ENCODE results near the gene KRT20.
"Not testable (repeated sequence)": the region's sequence is repeated elsewhere in the genome, so short reads cannot be mapped to it uniquely, and the experiment has no call there.

KRT20 gene, protein sequence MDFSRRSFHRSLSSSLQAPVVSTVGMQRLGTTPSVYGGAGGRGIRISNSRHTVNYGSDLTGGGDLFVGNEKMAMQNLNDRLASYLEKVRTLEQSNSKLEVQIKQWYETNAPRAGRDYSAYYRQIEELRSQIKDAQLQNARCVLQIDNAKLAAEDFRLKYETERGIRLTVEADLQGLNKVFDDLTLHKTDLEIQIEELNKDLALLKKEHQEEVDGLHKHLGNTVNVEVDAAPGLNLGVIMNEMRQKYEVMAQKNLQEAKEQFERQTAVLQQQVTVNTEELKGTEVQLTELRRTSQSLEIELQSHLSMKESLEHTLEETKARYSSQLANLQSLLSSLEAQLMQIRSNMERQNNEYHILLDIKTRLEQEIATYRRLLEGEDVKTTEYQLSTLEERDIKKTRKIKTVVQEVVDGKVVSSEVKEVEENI

DNA sequence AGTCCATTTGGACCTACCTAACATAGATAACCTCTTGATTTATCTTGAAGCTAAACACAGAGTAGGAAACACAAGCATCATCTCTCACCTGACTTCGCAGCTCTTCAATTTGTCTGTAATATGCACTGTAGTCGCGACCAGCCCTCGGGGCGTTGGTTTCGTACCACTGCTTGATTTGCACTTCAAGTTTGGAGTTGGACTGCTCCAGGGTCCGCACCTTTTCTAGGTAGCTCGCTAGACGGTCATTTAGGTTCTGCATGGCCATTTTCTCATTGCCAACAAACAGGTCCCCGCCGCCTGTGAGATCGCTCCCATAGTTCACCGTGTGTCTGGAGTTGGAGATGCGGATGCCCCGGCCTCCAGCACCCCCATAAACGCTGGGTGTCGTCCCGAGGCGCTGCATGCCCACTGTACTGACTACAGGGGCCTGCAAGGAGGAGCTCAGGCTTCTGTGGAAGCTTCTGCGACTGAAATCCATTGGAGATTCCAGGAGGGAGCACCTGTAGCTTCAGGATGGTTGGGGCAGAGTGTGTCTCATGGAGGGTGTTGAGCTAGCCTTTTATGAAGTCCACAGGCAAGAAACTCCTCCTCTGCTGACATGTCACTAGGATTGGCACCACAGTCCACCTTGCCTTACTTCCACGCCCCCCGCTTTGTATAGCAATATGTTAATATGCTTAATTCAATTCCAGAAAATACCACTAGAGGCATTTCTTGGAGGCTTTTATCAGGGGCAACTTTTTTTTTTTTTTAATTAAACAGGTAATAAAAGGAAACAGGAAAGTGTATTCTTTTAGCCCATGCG, at the start of gene KRT20:
KRT20 (minus strand) TSS at position 535 of the 805 bp plus-strand sequence; CDS start at position 478, 57 bp downstream.
- DNase-seq = no peak

DNA sequence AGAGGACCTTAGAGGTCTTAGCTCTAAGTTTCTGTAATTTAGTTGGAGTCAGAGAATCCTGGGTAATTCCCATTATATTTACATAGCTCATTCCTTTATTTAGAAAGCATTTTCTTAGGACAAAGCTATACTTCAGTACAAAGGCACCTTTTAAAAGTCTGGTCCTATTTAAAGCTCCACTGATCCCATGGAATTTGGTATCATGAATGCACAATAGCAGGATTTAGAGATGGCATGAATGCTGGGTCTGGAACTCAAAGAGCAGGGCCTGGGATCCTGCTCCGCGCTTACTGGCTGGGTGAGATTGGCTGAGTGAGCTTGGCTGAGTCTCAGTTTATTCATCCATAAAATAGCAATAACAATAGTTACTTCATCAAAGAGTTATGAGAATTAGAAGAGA, 47.6 kb upstream of the KRT20 start:
- no peak for DNase-seq

DNA sequence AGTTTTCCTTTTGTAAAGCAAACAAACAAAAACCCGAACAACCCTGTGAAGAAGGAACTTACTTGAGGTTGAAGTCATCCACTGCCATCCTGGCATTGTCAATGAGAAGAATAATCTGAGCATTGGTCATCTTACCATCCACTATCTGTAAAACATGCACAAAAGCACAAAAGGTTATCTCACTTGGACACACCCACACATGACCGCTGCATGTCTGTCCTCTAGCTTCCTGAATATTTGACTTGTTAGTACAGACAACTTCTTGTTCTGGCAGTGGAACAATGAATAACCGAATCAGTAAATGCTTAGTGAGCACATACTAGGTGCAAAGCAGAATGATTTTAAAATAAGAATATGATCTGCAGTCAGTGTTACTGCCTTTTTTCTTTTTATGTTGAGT, 46.3 kb upstream of the KRT20 start:
- DNase-seq = no peak

DNA sequence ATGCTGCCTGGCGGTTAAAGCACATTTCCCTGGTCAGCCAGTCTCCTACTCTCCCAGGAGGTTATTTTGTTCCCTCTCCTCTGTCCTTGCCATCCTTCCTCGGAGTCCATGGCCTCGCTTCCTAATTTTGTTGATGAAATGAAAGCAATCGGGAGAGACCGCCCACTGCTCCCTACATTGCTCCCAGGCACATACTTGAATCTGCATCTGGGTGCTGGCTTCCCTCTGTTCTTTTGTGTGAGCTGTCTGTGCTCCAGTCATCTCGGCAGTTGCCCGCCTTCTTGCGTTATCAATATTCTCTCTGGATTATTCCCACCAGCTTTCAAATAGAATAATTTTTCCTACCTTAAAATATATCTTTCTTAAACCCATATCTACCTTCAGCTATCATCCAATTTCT, 41.3 kb upstream of the KRT20 start:
- DNase-seq = no peak

DNA sequence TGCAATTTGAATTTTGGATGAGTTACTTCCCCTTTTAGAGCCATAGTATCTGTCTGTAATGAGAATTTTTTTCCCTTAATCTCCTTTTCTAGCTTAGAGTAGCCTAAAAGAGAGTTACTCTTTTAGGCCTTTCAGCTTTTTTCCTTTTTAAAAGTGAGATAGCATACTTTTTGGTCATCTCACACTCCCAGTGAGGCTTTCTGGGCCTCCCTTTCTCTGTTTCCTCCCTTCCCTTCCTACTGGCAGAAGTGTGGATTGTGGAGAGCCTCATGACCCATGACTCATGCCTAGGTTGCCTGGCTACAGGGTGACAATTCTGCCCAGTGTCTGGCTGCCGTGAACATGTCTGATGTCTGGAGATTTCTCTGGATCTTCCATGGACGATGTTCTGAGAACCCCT, 37.2 kb upstream of the KRT20 start:
- DNase-seq = no peak

DNA sequence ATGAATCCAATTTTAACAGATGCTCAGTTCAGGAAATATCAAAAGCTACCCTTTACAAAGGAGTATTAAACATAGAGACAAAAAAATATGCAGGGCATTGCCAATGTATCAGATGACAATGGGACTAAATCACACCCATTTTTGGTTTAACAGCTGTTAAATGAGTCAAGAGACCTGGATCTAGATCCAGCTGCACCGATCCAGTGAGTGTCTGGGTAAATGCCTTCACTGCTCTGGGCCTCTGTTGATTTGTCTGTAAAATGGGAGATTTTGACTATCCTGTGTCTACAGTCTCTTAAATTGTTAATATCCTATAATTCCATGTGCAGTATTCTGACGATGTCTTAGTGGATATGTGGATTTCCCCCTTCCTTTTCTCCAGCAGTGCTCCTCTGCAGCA, 36.0 kb upstream of the KRT20 start:
- no peak for DNase-seq

DNA sequence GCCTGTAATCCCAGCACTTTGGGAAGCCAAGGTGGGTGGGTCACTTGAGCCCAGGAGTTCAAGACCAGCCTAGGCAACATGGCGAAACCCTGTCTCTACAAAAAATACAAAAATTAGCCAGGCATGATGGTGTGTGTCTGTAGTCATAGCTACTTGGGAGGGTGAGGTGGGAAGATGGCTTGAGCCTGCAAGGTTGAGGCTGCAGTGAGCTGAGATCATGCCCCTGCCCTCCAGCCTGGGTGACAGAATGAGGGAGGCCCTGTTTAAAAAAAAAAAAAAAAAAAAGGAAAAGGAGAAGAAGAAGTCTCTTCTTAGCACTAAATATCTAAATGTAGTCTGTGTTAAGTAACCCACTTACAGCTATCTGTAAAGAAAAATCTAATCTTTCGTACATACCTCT, 32.1 kb upstream of the KRT20 start:
- DNase-seq = not testable (repeated sequence)

DNA sequence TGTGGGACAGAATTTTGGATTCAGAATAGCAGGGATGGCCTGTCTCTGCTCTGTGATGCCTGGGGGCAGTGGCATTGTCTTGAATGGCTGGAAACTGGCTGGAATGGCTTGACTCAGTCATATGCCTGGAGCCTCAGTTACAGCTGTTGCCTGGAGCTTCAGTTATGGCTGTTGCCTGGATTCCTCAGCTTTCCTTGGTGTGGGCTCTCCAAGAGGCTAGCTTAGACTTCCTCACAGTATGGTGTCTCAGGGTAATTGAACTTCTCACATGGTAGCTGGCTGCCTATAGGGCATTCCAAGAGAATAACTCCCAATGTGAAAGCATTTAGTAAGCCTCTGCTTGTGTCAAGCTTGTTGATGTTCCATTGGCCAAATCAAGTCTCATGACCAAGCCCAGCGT, 31.3 kb upstream of the KRT20 start:
- no peak for DNase-seq

DNA sequence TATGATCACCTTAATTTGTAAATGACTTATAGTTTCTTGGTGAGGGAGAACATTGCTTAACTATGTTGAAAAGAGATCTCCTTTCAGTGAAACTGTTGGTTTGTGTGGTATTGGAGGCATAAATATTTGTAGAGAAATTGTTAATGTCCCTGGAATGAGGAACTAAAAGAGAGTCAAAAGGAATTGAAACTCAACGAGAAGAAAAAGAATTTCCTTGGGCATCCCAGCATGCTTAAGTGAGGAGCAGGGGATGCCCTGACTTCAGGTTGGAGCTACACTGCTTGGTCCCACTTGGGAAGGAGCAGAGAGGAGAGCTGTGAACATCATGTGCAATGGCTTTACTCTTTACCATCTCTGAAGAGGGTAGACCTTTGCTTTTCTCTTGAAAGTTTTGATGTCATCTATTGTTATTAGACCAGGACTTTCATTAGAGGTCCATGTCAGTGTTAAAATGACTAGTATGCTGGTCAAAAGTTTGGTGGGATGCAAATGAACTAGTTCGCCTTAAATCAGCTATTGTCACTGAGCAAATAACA, 30.7 kb upstream of the KRT20 start:
- no peak for DNase-seq

DNA sequence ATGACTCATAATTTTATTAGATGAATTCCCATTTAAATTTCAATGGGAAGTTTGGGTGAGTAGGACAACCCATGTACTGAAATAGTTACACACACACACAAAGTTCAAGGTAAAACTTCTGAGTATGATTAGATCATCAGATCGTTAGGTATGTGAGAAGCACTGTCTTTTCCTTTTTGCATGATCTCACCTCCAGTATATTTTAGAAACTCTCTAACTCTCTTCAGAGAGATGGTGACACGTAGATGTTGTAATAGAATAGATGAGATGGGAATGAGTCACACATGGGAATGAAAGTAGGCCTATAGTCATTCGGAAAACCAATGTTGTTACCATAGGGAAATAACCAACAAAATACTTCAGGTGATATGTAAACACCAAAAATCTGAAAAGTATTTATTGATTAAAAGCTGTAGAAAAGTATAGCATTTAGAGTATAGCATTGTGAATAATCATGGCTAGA, 30.2 kb upstream of the KRT20 start:
- peak; percentile 58 for DNase-seq

DNA sequence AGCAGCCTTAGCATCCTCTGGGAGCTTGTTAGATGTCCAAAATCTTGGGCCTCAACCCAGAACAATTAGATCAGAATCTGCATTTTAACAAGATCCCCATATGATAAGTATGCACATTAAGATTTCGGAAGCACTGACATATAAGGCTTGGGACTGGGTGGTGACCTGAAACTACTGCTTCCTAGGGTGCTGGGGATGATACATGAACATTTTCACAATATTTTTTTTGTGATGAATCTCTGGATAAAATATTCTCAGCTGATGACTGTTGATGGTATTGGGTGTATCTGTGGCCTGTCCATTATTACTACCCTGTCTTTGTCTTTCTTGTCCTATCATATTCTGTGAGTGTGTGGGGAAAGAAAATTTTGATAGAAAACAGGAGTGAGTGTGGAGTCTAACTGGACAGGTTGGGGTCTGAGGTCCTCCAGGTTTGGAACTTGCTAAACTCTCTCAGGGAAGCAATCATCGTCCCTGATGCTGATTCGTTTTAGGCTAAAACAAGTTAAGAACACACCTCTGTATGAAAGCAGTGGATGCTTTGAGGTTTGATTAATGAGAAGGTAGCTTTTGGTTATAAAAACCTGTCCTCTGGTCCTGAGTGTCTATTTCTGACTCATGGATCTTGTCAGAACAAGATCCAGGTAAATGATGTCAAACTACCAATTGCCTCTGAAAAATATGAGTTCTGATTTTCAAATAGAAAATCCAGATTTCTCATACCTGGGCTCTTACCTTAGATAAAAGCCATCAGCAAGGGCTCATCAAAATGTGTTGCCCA, 29.2 kb upstream of the KRT20 start:
- DNase-seq = no peak

DNA sequence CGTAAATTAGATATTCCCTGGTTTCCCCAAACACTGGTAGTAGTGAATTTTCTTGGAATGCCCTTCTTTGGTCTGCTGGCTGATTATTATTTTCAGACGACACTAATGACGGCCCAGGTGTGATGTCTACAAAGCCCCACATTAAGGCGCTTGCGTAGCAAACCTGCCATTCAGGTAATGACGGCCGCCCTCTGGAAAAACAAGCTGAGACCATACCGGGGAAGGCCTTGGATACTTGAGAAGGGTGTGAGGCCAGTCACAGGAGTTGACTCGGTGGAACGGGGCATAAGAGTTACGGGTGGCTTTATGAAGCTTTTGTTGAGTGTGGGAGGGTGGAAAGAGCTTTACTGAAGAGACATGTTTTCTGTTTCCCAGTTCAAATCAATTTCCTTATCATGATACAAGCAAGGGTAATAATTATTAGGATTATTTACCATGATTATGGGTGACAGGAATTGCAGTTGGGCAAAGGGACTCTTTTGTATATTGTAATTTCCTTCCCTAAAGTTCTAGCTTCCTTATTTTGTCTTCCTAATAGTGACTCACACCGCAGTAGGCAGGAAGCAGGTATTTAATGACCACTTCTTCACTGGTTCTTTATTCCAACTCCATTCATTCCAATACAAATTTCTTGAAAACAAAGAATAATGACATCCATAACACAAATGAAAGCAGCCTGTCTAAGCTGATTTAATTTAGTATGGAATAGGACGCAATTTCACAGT, 27.6 kb upstream of the KRT20 start:
- DNase-seq = no peak

DNA sequence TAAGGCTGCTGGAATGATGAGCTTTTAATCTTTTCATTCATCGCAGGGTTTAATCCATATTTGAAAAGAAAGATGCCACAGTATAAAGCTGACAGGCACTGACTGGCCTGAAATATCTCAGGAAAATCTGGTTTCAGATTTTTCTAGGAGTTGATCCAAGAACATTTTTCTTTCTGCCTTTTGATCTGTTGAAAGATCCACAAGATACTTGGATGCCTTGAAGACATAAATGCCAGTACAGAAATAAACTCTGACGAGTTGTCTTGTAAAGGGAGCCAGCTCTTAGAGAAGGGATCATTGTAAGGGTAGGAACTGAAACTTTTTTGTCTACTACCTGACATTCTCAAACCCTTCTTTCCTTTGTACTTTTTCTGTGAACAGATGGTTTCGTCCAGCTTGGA, 25.4 kb upstream of the KRT20 start:
- DNase-seq = no peak

DNA sequence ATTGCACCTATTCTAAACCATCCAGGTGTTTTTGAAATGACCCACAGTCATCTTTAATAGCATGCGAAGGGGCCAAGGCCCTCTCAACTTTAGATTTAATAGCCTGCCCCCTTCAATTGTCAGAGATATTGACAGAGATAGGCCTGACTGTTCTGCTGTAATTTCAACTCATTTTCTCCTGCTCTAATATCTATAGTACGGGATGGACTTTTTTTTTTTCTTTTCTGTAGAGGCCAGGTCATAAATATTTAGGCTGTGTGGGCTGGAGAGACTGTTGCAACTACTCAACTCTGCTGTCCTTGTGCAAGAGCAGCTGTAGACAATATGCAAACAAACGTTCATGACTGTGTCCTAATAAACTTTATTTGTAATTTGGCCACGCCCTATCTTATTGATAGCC, 24.7 kb upstream of the KRT20 start:
- no peak for DNase-seq

DNA sequence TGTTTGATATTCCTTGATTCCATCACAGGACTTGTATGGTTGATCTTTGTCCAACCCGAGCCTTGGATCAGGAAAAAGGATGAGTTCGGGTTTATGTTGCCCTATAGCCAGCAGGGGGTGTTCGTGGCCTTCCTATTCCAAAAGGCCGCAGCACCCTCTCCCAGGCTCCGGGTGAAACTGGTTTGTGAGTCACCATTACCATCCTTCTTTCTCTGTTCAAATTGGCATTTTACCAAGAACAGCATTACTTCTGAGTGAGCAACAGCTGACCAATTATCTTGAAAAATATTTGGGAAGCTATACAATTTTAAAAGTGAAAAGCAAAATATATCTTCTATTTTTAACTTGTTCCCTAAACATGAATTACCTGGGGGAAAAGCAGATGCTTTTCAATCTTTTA, 24.3 kb upstream of the KRT20 start:
- peak; percentile 72 for DNase-seq

DNA sequence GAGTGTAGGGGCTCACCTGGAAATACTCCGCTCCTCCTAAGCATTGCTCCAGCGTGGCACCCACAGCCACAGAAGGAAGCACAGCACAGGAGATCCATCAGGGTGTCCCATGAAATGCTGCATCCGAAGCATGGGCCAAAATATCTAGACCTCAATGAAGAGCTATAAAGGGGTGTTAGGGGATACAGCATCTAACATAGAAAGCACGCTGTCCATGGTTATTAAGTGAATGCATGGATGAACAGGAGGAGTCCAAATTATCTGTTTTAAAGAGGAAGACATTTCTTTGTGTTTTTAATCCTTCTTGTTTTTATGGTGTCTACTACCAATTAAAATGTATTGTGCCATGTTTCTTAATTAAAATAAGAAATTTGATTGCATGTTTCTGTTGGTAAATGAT, 21.6 kb upstream of the KRT20 start:
- no peak for DNase-seq

DNA sequence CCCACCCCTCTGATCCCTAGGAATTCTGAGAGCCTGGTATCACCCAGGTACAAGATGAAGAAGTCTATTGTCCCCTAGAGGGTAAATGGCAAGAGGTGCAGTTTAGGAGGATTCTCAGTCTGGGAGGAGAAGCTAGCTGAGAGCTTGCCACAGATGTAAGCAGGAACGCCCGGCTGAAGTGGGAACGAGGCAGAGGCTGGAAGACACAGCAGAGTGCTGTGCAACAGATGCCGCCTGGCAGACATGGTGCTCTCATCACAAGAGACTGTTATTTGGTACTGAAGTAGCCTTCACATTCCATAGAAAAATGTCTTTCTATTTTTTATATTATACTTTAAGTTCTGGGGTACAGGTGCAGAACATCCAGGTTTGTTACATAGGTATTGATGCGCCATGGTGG, 20.3 kb upstream of the KRT20 start:
- DNase-seq = no peak

DNA sequence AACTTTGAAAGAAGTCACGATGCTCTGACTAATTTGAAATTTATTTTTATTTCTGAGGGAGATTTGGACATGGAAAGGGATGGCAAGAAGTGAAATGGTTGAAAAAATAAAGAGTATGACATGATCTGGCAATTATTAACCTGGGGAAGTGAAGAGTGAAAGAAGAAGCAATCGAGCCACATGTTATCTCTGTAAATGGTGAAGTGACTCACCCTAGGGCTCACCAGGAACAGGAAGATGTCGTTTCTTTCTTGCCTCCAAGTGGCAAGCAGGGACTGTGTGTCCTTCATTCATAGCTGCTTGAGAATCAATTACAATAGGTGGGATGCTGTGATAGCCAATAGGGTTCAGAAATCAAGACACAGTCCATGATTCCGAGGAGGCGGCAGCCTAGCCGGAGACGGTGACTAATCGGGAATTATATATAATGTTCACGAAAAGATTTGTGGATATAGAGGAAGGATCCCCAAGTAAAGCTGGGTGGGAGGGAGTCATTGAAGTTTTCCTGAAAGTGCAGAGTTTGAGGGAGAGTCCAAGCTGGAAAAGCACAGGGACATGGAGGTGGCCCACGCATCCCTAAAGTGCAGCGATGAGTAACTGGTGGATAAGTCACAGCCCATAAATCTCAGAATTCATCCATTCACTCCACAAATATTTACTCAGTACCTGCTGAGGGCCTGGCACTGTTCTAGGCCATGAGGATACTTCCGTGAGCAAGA, 18.2 kb upstream of the KRT20 start:
- peak; percentile 5 for DNase-seq

DNA sequence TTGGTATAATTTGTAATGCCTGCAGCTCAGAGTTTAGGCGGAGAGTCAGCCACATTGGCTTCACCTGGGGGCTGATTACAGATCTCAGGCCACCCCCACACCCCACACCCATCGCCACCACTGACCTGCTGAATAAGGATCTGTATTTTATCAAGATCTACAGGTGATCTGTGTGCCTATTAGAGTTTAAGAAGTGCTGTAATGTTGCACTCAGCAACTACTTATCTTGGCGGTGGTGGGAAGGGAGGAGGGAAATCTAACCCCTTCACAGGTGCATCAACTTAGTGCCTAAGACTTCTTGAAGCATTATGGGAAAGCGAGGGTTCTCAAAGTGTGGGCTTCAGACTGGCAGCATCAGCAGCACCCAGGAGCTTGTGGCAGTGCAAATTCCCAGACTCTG, 17.5 kb upstream of the KRT20 start:
- no peak for DNase-seq

DNA sequence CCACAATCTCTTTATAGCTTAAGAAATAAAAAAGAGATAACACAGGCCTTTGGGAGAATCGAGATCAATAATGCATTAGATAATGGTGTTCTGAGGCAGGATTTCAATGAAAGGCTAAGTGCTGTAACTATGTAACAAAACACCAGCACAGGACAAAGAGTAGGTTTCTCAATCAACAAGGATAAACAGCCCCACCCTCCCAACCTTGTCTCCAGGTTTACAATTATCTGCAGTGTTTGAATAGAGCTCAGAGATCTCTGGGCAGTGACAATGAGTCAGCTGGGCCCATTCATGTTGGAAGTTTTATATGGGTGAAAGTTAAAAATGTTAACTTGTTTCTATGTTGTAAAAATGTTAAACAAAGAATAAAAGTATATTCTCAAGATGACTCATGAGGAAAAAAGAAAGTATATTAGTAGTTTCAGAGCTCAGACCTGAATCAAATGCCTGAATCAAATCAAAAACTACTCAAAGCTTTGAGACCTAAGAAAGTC, 17.0 kb upstream of the KRT20 start:
- peak; percentile 12 for DNase-seq

DNA sequence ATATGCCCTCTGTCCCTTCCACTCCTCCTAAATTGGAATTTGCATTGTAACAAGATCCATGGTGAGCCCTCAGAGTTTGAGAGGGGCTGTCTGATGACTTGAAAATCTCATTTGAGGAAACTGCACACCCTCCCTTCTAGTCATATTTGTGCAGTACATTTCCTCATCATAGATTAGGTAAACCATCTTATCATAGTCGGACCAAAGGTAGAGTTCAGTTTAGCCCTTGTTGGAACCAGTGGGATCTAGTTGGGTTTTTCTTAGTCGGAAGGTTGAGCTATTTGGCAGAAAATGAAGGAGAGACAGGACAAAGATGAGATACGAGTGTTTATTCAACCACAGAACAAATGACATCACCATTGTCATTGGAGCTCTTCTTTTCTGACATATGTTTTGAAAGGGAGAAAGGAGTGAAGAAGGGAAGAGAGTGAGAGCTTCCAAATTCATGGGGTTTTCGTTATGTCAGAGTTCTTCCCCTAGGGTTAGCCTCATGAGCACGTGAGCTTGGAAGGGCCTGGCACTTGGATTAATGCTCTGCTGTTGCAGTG, 15.8 kb upstream of the KRT20 start:
- DNase-seq = no peak
